Measurements from ENCODE around the gene COL16A1. TPM values are rescaled to one million over a fixed set of nuclear protein-coding genes. Genes with fewer than 3 reads are reported as not detected.

COL16A1 gene
- total and polyA plus RNA-seq, 7 donors = 4.6 to 271 (median 43.1) TPM

- no peak overlapping the region for H3K4me3 ChIP-seq
- DNase-seq = peak; percentile 52
- no peak for TF ChIP-seq POLR2AphosphoS5 (IDR thresholded peaks at IDR 0.05)
- TF ChIP-seq, protein P1, sequence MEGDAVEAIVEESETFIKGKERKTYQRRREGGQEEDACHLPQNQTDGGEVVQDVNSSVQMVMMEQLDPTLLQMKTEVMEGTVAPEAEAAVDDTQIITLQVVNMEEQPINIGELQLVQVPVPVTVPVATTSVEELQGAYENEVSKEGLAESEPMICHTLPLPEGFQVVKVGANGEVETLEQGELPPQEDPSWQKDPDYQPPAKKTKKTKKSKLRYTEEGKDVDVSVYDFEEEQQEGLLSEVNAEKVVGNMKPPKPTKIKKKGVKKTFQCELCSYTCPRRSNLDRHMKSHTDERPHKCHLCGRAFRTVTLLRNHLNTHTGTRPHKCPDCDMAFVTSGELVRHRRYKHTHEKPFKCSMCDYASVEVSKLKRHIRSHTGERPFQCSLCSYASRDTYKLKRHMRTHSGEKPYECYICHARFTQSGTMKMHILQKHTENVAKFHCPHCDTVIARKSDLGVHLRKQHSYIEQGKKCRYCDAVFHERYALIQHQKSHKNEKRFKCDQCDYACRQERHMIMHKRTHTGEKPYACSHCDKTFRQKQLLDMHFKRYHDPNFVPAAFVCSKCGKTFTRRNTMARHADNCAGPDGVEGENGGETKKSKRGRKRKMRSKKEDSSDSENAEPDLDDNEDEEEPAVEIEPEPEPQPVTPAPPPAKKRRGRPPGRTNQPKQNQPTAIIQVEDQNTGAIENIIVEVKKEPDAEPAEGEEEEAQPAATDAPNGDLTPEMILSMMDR (IDR thresholded peaks at IDR 0.05) = no peak
- TF ChIP-seq EP300 (IDR thresholded peaks at IDR 0.05) = no peak
- H3K27ac ChIP-seq = no peak overlapping the region
- H3K27me3 ChIP-seq = no peaks in the 10 kb centered on the region
- H3K9me3 ChIP-seq = no peaks in the 10 kb centered on the region
- H3K36me3 ChIP-seq = peaks cover 6 to 78% (median 23%) of the 10 kb centered on the region in 4 donors
- 92 to 93% methylated on average over 6 of the region's 6 CpGs for WGBS, 2 donors
- H3K4me1 ChIP-seq = peaks cover 0 to 20% (median 8%) of the 10 kb centered on the region in 4 donors
- intact Hi-C loops (cut with DNase I) = no loop called here
These were observed 48.7 kb downstream of the COL16A1 start for GRCh38 chr1:31655104-31655503.

DNA sequence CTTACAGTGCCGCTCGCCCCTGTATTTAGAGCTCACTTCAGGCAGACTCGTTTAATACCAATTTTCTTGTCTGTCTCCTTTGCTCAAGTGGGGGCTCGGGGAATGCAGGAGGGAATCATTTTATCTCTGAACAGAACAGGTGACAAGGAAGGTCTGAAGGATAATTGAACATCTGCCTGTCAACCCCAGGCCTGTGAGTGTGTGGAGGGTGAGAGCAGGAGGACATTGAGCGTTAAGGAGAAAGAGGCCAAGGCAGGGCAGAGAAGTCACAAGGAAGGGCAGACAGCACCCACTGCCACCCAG lies 49.4 kb downstream of the COL16A1 start:
- Histone ChIP-seq H3K9me3 (no peaks in the 10 kb centered on the region), H3K4me1 (peaks cover 0 to 20% (median 8%) of the 10 kb centered on the region in 4 donors), H3K36me3 (peaks cover 6 to 73% (median 22%) of the 10 kb centered on the region in 4 donors), H3K4me3 (no peak overlapping the region), H3K27me3 (no peaks in the 10 kb centered on the region), H3K27ac (no peak overlapping the region)
- WGBS, 2 donors = 93 to 94% methylated on average over 5 of the region's 5 CpGs
- intact Hi-C loops (cut with DNase I) = no loop called here
- DNase-seq = no peak
- TF ChIP-seq, protein P1 (IDR thresholded peaks at IDR 0.05) = no peak
- no peak for TF ChIP-seq EP300 (IDR thresholded peaks at IDR 0.05)
- TF ChIP-seq POLR2A (IDR thresholded peaks at IDR 0.05) = no peak
- TF ChIP-seq POLR2AphosphoS5 (IDR thresholded peaks at IDR 0.05) = no peak

DNA sequence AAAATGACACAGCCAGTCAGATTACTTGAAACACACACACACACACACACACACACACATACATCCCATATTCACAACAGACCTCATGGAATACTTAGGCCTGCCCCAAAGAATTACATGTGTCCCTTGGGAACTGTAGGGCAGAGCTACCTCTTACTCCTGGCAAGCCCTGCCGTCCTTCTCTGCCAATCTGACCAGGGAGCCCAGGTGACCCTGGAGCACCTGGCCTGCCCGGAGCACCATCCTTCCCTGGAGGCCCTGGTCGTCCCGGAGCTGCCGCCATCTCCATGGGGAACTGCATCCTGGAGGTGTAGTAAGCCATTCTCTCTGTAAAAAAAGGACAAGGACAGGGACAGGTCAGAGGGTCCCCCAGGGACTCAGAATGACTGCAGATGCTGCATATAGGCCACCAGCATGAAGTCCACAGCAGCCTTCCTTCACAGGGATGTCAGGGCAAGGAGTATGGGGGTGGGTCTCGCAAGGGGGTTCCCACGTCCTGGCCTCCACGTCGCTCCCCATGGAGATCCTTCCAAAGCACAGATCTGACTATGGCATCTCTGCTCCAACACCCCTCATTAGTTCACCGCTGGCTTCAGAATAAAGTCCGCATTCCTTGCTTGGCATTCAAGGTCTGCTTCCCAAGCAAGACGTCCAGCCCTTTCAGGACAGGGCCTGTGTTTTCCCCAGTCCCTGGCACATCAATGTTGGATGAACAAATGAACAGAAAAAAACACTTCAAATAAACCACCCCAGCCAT lies 49.9 kb downstream of the COL16A1 start:
- TF ChIP-seq POLR2AphosphoS5 (IDR thresholded peaks at IDR 0.05) (no peak), EP300 (IDR thresholded peaks at IDR 0.05) (no peak), POLR2A (IDR thresholded peaks at IDR 0.05) (no peak)
- TF ChIP-seq, protein P1 (IDR thresholded peaks at IDR 0.05) = no peak
- Histone ChIP-seq H3K27me3 (no peaks in the 10 kb centered on the region), H3K27ac (no peak overlapping the region), H3K4me3 (no peak overlapping the region), H3K4me1 (peaks cover 0 to 20% (median 8%) of the 10 kb centered on the region in 4 donors), H3K36me3 (peaks cover 6 to 68% (median 22%) of the 10 kb centered on the region in 4 donors), H3K9me3 (no peaks in the 10 kb centered on the region)
- intact Hi-C loops (cut with DNase I) = no loop called here
- 89 to 92% methylated on average over 12 of the region's 12 CpGs for WGBS, 2 donors
- DNase-seq = no peak

- intact Hi-C loops (cut with DNase I) = no loop called here
- H3K27me3 ChIP-seq = no peaks in the 10 kb centered on the region
- no peak overlapping the region for H3K27ac ChIP-seq
- TF ChIP-seq, protein P1 (IDR thresholded peaks at IDR 0.05) = no peak
- no peak for TF ChIP-seq POLR2A (IDR thresholded peaks at IDR 0.05)
- TF ChIP-seq POLR2AphosphoS5 (IDR thresholded peaks at IDR 0.05) = no peak
- no peak for TF ChIP-seq EP300 (IDR thresholded peaks at IDR 0.05)
- no peak overlapping the region for H3K4me3 ChIP-seq
- WGBS, 2 donors = 86 to 87% methylated on average over 4 of the region's 4 CpGs
- peaks cover 0 to 22% (median 8%) of the 10 kb centered on the region in 4 donors for H3K4me1 ChIP-seq
- H3K9me3 ChIP-seq = no peaks in the 10 kb centered on the region
- no peak for DNase-seq
- peaks cover 6 to 59% (median 14%) of the 10 kb centered on the region in 4 donors for H3K36me3 ChIP-seq
These were observed 50.8 kb downstream of the COL16A1 start for GRCh38 chr1:31652891-31653499.

Data from sigmoid colon (tissue), 7 donors.